ENCODE measurements around the gene HDC. TPM values are rescaled to one million over a fixed set of nuclear protein-coding genes. Genes with fewer than 3 reads are reported as not detected.

Gene HDC
- total RNA-seq, 1 donor = not detected

DNA sequence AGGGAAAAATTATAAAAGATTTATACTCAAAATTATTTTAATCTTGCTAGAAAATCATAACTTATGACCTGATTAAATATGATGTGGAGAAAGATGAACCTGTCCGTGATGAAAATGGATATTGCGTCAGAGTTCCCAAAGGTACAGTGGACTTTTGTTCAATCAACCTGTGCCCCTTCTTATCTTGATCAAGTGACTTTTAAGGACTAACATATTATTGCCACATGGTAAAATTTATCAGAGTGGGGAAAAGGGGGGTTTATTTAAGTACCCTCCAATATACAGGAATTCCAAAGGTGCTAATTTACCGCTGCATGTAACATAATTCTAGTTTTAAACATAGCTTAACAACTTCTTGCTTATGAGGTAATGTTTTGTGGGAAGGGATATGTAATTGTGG, 39.6 kb downstream of the HDC start:
- no peak for DNase-seq (ENCODE audit: insufficient read length, low spot score, missing footprints)
- TF ChIP-seq, protein P1, sequence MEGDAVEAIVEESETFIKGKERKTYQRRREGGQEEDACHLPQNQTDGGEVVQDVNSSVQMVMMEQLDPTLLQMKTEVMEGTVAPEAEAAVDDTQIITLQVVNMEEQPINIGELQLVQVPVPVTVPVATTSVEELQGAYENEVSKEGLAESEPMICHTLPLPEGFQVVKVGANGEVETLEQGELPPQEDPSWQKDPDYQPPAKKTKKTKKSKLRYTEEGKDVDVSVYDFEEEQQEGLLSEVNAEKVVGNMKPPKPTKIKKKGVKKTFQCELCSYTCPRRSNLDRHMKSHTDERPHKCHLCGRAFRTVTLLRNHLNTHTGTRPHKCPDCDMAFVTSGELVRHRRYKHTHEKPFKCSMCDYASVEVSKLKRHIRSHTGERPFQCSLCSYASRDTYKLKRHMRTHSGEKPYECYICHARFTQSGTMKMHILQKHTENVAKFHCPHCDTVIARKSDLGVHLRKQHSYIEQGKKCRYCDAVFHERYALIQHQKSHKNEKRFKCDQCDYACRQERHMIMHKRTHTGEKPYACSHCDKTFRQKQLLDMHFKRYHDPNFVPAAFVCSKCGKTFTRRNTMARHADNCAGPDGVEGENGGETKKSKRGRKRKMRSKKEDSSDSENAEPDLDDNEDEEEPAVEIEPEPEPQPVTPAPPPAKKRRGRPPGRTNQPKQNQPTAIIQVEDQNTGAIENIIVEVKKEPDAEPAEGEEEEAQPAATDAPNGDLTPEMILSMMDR (IDR thresholded peaks at IDR 0.05; ENCODE audit: extremely low read depth, low read depth, low read length) = no peak
- no peaks in the 10 kb centered on the region for H4K20me1 ChIP-seq (ENCODE audit: insufficient read depth, low read length)
- no peak overlapping the region for H3K4me3 ChIP-seq (ENCODE audit: insufficient read depth, low read length)
- H3K9me3 ChIP-seq (ENCODE audit: low read depth, low read length) = no peaks in the 10 kb centered on the region
- no peaks in the 10 kb centered on the region for H3K36me3 ChIP-seq (ENCODE audit: insufficient read depth, low read length)
- H2AFZ ChIP-seq (ENCODE audit: low read length) = no peak overlapping the region
- no peak overlapping the region for H3K27ac ChIP-seq (ENCODE audit: low read depth, low read length)
- H3K79me2 ChIP-seq (ENCODE audit: insufficient read depth, low read length) = no peaks in the 10 kb centered on the region
- no peak overlapping the region for H3K4me2 ChIP-seq (ENCODE audit: insufficient read depth, low read length)
- H3K4me1 ChIP-seq (ENCODE audit: insufficient read depth, low read length) = peaks cover 3% of the 10 kb centered on the region
- peaks cover 25% of the 10 kb centered on the region for H3K27me3 ChIP-seq (ENCODE audit: insufficient read depth, low read length)

DNA sequence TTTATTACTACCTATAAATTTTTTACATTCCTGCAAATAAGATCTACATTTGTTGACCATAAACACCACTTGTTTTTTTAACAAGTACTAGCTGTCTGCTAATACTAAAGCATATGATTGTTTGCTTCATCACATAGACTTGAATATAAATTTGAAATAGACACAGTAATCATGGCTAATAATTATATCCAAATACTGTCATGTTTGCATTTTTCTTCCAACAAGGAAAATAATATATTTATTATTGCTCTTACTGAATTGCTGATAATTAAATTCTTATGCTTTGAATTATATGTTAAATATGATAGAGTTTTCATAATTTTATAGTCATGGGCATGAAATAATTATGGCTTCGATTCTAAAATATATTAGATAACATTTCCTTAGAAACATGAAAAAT, 40.5 kb downstream of the HDC start:
- H3K27me3 ChIP-seq (ENCODE audit: insufficient read depth, low read length) = peaks cover 33% of the 10 kb centered on the region
- H3K4me2 ChIP-seq (ENCODE audit: insufficient read depth, low read length) = no peak overlapping the region
- no peaks in the 10 kb centered on the region for H4K20me1 ChIP-seq (ENCODE audit: insufficient read depth, low read length)
- no peaks in the 10 kb centered on the region for H3K36me3 ChIP-seq (ENCODE audit: insufficient read depth, low read length)
- no peak overlapping the region for H3K27ac ChIP-seq (ENCODE audit: low read depth, low read length)
- TF ChIP-seq, protein P1 (IDR thresholded peaks at IDR 0.05; ENCODE audit: extremely low read depth, low read depth, low read length) = no peak
- no peaks in the 10 kb centered on the region for H3K79me2 ChIP-seq (ENCODE audit: insufficient read depth, low read length)
- no peak overlapping the region for H3K4me3 ChIP-seq (ENCODE audit: insufficient read depth, low read length)
- DNase-seq (ENCODE audit: insufficient read length, low spot score, missing footprints) = no peak
- peaks cover 3% of the 10 kb centered on the region for H3K4me1 ChIP-seq (ENCODE audit: insufficient read depth, low read length)
- H3K9me3 ChIP-seq (ENCODE audit: low read depth, low read length) = no peaks in the 10 kb centered on the region
- no peak overlapping the region for H2AFZ ChIP-seq (ENCODE audit: low read length)

DNA sequence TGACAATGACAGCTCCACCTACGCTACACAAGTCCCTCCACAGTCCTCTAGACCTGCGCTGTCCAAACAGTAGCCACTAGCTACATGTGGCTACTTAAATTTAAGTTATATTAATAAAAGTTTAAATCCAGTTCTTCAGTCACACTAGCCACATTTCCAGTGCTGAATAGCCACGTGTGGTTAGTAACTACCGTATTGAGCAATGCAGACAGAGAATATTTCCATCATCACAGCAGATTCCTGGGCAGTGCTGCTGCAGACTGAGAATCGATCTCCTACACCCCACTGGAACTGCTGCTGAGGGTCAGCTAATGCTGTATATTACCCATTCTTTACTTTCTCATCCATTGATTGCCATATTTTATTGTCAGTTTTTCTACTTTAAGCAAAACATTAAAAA, 40.9 kb downstream of the HDC start:
- DNase-seq (ENCODE audit: insufficient read length, low spot score, missing footprints) = no peak
- no peak overlapping the region for H3K27ac ChIP-seq (ENCODE audit: low read depth, low read length)

DNA sequence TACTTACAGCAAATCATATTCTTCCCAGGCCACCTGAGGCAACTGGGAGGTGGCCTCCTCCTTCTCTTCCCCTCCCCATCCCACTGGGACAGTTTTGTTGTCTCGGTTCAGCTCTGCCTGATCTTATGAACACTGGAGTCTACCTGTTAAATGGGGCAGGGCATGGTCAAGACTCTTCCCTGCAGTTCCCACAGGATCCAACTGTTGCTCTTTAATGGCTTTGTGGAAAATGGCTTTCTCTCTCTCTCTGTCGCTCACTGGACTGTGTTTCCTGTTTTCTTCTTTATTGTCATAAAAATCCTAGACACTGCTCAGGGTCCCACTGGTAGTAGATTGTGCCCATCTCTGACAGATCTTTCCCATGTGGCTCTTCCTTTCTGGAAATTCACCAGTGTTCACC, 43.3 kb downstream of the HDC start:
- no peaks in the 10 kb centered on the region for H4K20me1 ChIP-seq (ENCODE audit: insufficient read depth, low read length)
- H3K36me3 ChIP-seq (ENCODE audit: insufficient read depth, low read length) = no peaks in the 10 kb centered on the region
- no peaks in the 10 kb centered on the region for H3K9me3 ChIP-seq (ENCODE audit: low read depth, low read length)
- no peak overlapping the region for H2AFZ ChIP-seq (ENCODE audit: low read length)
- H3K4me1 ChIP-seq (ENCODE audit: insufficient read depth, low read length) = peaks cover 2% of the 10 kb centered on the region
- TF ChIP-seq, protein P1 (IDR thresholded peaks at IDR 0.05; ENCODE audit: extremely low read depth, low read depth, low read length) = no peak
- DNase-seq (ENCODE audit: insufficient read length, low spot score, missing footprints) = no peak
- no peak overlapping the region for H3K4me3 ChIP-seq (ENCODE audit: insufficient read depth, low read length)
- H3K27me3 ChIP-seq (ENCODE audit: insufficient read depth, low read length) = peaks cover 49% of the 10 kb centered on the region
- H3K79me2 ChIP-seq (ENCODE audit: insufficient read depth, low read length) = no peaks in the 10 kb centered on the region
- no peak overlapping the region for H3K4me2 ChIP-seq (ENCODE audit: insufficient read depth, low read length)
- no peak overlapping the region for H3K27ac ChIP-seq (ENCODE audit: low read depth, low read length)

More for the DNA sequence above, 40.9 kb downstream of the HDC start:
- Histone ChIP-seq H3K79me2 (ENCODE audit: insufficient read depth, low read length) (no peaks in the 10 kb centered on the region), H2AFZ (ENCODE audit: low read length) (no peak overlapping the region), H4K20me1 (ENCODE audit: insufficient read depth, low read length) (no peaks in the 10 kb centered on the region), H3K4me2 (ENCODE audit: insufficient read depth, low read length) (no peak overlapping the region), H3K4me3 (ENCODE audit: insufficient read depth, low read length) (no peak overlapping the region), H3K9me3 (ENCODE audit: low read depth, low read length) (no peaks in the 10 kb centered on the region), H3K4me1 (ENCODE audit: insufficient read depth, low read length) (peaks cover 3% of the 10 kb centered on the region), H3K27me3 (ENCODE audit: insufficient read depth, low read length) (peaks cover 35% of the 10 kb centered on the region), H3K36me3 (ENCODE audit: insufficient read depth, low read length) (no peaks in the 10 kb centered on the region)
- TF ChIP-seq, protein P1 (IDR thresholded peaks at IDR 0.05; ENCODE audit: extremely low read depth, low read depth, low read length) = no peak
